ENCODE results near the gene PTPRD. TPM values are rescaled to one million over a fixed set of nuclear protein-coding genes. Genes with fewer than 3 reads are reported as not detected.

PTPRD gene
- total and polyA plus RNA-seq, 7 experiments from 2014 or later: 0.71 TPM; not detected in 6

GRCh38 chr9:10134266-10134665 lies 478.5 kb downstream of the PTPRD start:
- intact Hi-C loops (cut with micrococcal nuclease): no loop called here
- no peak overlapping the region for H3K4me3 ChIP-seq (ENCODE audit: low read length)
- no peak for DNase-seq
- Mint-ChIP-seq H3K4me1 (no peaks in the 10 kb centered on the region), H3K27ac (no peak overlapping the region), H3K4me3 (no peak overlapping the region), H3K27me3 (no peaks in the 10 kb centered on the region), H3K36me3 (no peaks in the 10 kb centered on the region), H3K9me3 (peaks cover 4 to 31% (median 8%) of the 10 kb centered on the region in 11 donors)
- no peak overlapping the region for H3K27ac ChIP-seq (ENCODE audit: low read depth, low read length)
- ATAC-seq: no peak
- H3K9me3 ChIP-seq (ENCODE audit: control insufficient read depth in 2 of 3, low read length in 3 of 3): peaks cover 0 to 6% (median 0%) of the 10 kb centered on the region in 3 experiments
- ChIA-PET POLR2A (no interaction called here), CTCF (no interaction called here)
- no peaks in the 10 kb centered on the region for H3K4me1 ChIP-seq (ENCODE audit: control insufficient read depth in 2 of 2, insufficient read depth in 2 of 2, low read length in 2 of 2)
- H3K36me3 ChIP-seq (ENCODE audit: control insufficient read depth in 2 of 3, insufficient read depth in 3 of 3, low read length in 3 of 3): no peaks in the 10 kb centered on the region
- no peaks in the 10 kb centered on the region for H3K27me3 ChIP-seq (ENCODE audit: control insufficient read depth in 2 of 2, insufficient read depth in 2 of 2, low read length in 2 of 2)

- Histone ChIP-seq H3K27me3 (ENCODE audit: control insufficient read depth in 2 of 2, insufficient read depth in 2 of 2, low read length in 2 of 2) (no peaks in the 10 kb centered on the region), H3K9me3 (ENCODE audit: control insufficient read depth in 2 of 3, low read length in 3 of 3) (peaks cover 0 to 6% (median 0%) of the 10 kb centered on the region in 3 experiments), H3K4me1 (ENCODE audit: control insufficient read depth in 2 of 2, insufficient read depth in 2 of 2, low read length in 2 of 2) (no peaks in the 10 kb centered on the region), H3K27ac (ENCODE audit: low read depth, low read length) (no peak overlapping the region), H3K4me3 (ENCODE audit: low read length) (no peak overlapping the region), H3K36me3 (ENCODE audit: control insufficient read depth in 2 of 3, insufficient read depth in 3 of 3, low read length in 3 of 3) (no peaks in the 10 kb centered on the region)
- POLR2A ChIA-PET: no interaction called here
- Mint-ChIP-seq H3K27me3 (no peaks in the 10 kb centered on the region), H3K27ac (no peak overlapping the region), H3K36me3 (no peaks in the 10 kb centered on the region), H3K9me3 (peaks cover 0 to 16% (median 4%) of the 10 kb centered on the region in 11 donors), H3K4me3 (no peak overlapping the region), H3K4me1 (no peaks in the 10 kb centered on the region)
- intact Hi-C loops (cut with micrococcal nuclease): no loop called here
- DNase-seq: no peak
- CTCF ChIA-PET: no interaction called here
- no peak for ATAC-seq
Measured at GRCh38 chr9:10130061-10130675, 482.6 kb downstream of the PTPRD start.

GRCh38 chr9:10127867-10128266 lies 484.9 kb downstream of the PTPRD start:
- H3K4me1 Mint-ChIP-seq: no peaks in the 10 kb centered on the region
- Histone ChIP-seq H3K9me3 (ENCODE audit: control insufficient read depth in 2 of 3, low read length in 3 of 3) (no peaks in the 10 kb centered on the region), H3K27ac (ENCODE audit: low read depth, low read length) (no peak overlapping the region), H3K4me1 (ENCODE audit: control insufficient read depth in 2 of 2, insufficient read depth in 2 of 2, low read length in 2 of 2) (no peaks in the 10 kb centered on the region), H3K4me3 (ENCODE audit: low read length) (no peak overlapping the region), H3K27me3 (ENCODE audit: control insufficient read depth in 2 of 2, insufficient read depth in 2 of 2, low read length in 2 of 2) (no peaks in the 10 kb centered on the region), H3K36me3 (ENCODE audit: control insufficient read depth in 2 of 3, insufficient read depth in 3 of 3, low read length in 3 of 3) (no peaks in the 10 kb centered on the region)
- H3K9me3 Mint-ChIP-seq: peaks cover 0 to 14% (median 2%) of the 10 kb centered on the region in 11 donors
- H3K27ac Mint-ChIP-seq: no peak overlapping the region
- DNase-seq: no peak
- intact Hi-C loops (cut with micrococcal nuclease): no loop called here
- POLR2A ChIA-PET: no interaction called here
- ATAC-seq: no peak
- no peaks in the 10 kb centered on the region for H3K36me3 Mint-ChIP-seq
- no peaks in the 10 kb centered on the region for H3K27me3 Mint-ChIP-seq
- H3K4me3 Mint-ChIP-seq: no peak overlapping the region
- CTCF ChIA-PET: no interaction called here

GRCh38 chr9:10112798-10113197 lies 500.0 kb downstream of the PTPRD start:
- no peak for ATAC-seq
- POLR2A ChIA-PET: no interaction called here

GRCh38 chr9:10112070-10112469 lies 500.7 kb downstream of the PTPRD start:
- Histone ChIP-seq H3K27me3 (ENCODE audit: control insufficient read depth in 2 of 2, insufficient read depth in 2 of 2, low read length in 2 of 2) (no peaks in the 10 kb centered on the region), H3K9me3 (ENCODE audit: control insufficient read depth in 2 of 3, low read length in 3 of 3) (no peaks in the 10 kb centered on the region), H3K4me3 (ENCODE audit: low read length) (no peak overlapping the region), H3K36me3 (ENCODE audit: control insufficient read depth in 2 of 3, insufficient read depth in 3 of 3, low read length in 3 of 3) (no peaks in the 10 kb centered on the region), H3K4me1 (ENCODE audit: control insufficient read depth in 2 of 2, insufficient read depth in 2 of 2, low read length in 2 of 2) (no peaks in the 10 kb centered on the region), H3K27ac (ENCODE audit: low read depth, low read length) (no peak overlapping the region)
- ATAC-seq (no peak), DNase-seq (no peak)
- Mint-ChIP-seq H3K27ac (no peak overlapping the region), H3K9me3 (peaks cover 0 to 18% (median 2%) of the 10 kb centered on the region in 11 donors), H3K4me1 (no peaks in the 10 kb centered on the region), H3K4me3 (no peak overlapping the region), H3K36me3 (no peaks in the 10 kb centered on the region), H3K27me3 (no peaks in the 10 kb centered on the region)
- ChIA-PET CTCF (no interaction called here), POLR2A (no interaction called here)
- intact Hi-C loops (cut with micrococcal nuclease): no loop called here

More at GRCh38 chr9:10112798-10113197, 500.0 kb downstream of the PTPRD start:
- H3K27ac Mint-ChIP-seq: no peak overlapping the region
- peaks cover 0 to 16% (median 2%) of the 10 kb centered on the region in 11 donors for H3K9me3 Mint-ChIP-seq
- Histone ChIP-seq H3K27me3 (ENCODE audit: control insufficient read depth in 2 of 2, insufficient read depth in 2 of 2, low read length in 2 of 2) (no peaks in the 10 kb centered on the region), H3K27ac (ENCODE audit: low read depth, low read length) (no peak overlapping the region), H3K4me1 (ENCODE audit: control insufficient read depth in 2 of 2, insufficient read depth in 2 of 2, low read length in 2 of 2) (no peaks in the 10 kb centered on the region), H3K36me3 (ENCODE audit: control insufficient read depth in 2 of 3, insufficient read depth in 3 of 3, low read length in 3 of 3) (no peaks in the 10 kb centered on the region), H3K9me3 (ENCODE audit: control insufficient read depth in 2 of 3, low read length in 3 of 3) (no peaks in the 10 kb centered on the region), H3K4me3 (ENCODE audit: low read length) (no peak overlapping the region)
- CTCF ChIA-PET: no interaction called here
- H3K36me3 Mint-ChIP-seq: no peaks in the 10 kb centered on the region
- intact Hi-C loops (cut with micrococcal nuclease): no loop called here
- H3K27me3 Mint-ChIP-seq: no peaks in the 10 kb centered on the region
- H3K4me3 Mint-ChIP-seq: no peak overlapping the region
- DNase-seq: no peak
- no peaks in the 10 kb centered on the region for H3K4me1 Mint-ChIP-seq

GRCh38 chr9:10108815-10109214 lies 504.0 kb downstream of the PTPRD start:
- no peaks in the 10 kb centered on the region for H3K27me3 Mint-ChIP-seq

GRCh38 chr9:10104774-10105173 lies 508.0 kb downstream of the PTPRD start:
- intact Hi-C loops (cut with micrococcal nuclease): no loop called here
- no peak for ATAC-seq

More at GRCh38 chr9:10108815-10109214, 504.0 kb downstream of the PTPRD start:
- Histone ChIP-seq H3K27ac (ENCODE audit: low read depth, low read length) (no peak overlapping the region), H3K9me3 (ENCODE audit: control insufficient read depth in 2 of 3, low read length in 3 of 3) (no peaks in the 10 kb centered on the region), H3K27me3 (ENCODE audit: control insufficient read depth in 2 of 2, insufficient read depth in 2 of 2, low read length in 2 of 2) (no peaks in the 10 kb centered on the region), H3K4me1 (ENCODE audit: control insufficient read depth in 2 of 2, insufficient read depth in 2 of 2, low read length in 2 of 2) (no peaks in the 10 kb centered on the region), H3K4me3 (ENCODE audit: low read length) (no peak overlapping the region), H3K36me3 (ENCODE audit: control insufficient read depth in 2 of 3, insufficient read depth in 3 of 3, low read length in 3 of 3) (no peaks in the 10 kb centered on the region)
- H3K9me3 Mint-ChIP-seq: peaks cover 0 to 26% (median 2%) of the 10 kb centered on the region in 11 donors
- DNase-seq (no peak), ATAC-seq (no peak)
- no peaks in the 10 kb centered on the region for H3K36me3 Mint-ChIP-seq
- intact Hi-C loops (cut with micrococcal nuclease): no loop called here
- POLR2A ChIA-PET: no interaction called here
- no peak overlapping the region for H3K27ac Mint-ChIP-seq
- no peaks in the 10 kb centered on the region for H3K4me1 Mint-ChIP-seq
- no peak overlapping the region for H3K4me3 Mint-ChIP-seq
- CTCF ChIA-PET: no interaction called here

More at GRCh38 chr9:10104774-10105173, 508.0 kb downstream of the PTPRD start:
- no peak for DNase-seq
- no peaks in the 10 kb centered on the region for H3K4me1 Mint-ChIP-seq
- H3K36me3 ChIP-seq (ENCODE audit: control insufficient read depth in 2 of 3, insufficient read depth in 3 of 3, low read length in 3 of 3): no peaks in the 10 kb centered on the region
- H3K9me3 ChIP-seq (ENCODE audit: control insufficient read depth in 2 of 3, low read length in 3 of 3): no peaks in the 10 kb centered on the region
- H3K4me3 ChIP-seq (ENCODE audit: low read length): no peak overlapping the region
- H3K4me1 ChIP-seq (ENCODE audit: control insufficient read depth in 2 of 2, insufficient read depth in 2 of 2, low read length in 2 of 2): no peaks in the 10 kb centered on the region
- no peak overlapping the region for H3K4me3 Mint-ChIP-seq
- H3K9me3 Mint-ChIP-seq: peaks cover 0 to 31% (median 1%) of the 10 kb centered on the region in 11 donors
- H3K27ac Mint-ChIP-seq: no peak overlapping the region
- H3K27me3 ChIP-seq (ENCODE audit: control insufficient read depth in 2 of 2, insufficient read depth in 2 of 2, low read length in 2 of 2): no peaks in the 10 kb centered on the region
- POLR2A ChIA-PET: no interaction called here
- no peaks in the 10 kb centered on the region for H3K27me3 Mint-ChIP-seq
- H3K27ac ChIP-seq (ENCODE audit: low read depth, low read length): no peak overlapping the region
- no peaks in the 10 kb centered on the region for H3K36me3 Mint-ChIP-seq
- CTCF ChIA-PET: no interaction called here
